ENCODE results near the gene ADAMTS15.

DNA sequence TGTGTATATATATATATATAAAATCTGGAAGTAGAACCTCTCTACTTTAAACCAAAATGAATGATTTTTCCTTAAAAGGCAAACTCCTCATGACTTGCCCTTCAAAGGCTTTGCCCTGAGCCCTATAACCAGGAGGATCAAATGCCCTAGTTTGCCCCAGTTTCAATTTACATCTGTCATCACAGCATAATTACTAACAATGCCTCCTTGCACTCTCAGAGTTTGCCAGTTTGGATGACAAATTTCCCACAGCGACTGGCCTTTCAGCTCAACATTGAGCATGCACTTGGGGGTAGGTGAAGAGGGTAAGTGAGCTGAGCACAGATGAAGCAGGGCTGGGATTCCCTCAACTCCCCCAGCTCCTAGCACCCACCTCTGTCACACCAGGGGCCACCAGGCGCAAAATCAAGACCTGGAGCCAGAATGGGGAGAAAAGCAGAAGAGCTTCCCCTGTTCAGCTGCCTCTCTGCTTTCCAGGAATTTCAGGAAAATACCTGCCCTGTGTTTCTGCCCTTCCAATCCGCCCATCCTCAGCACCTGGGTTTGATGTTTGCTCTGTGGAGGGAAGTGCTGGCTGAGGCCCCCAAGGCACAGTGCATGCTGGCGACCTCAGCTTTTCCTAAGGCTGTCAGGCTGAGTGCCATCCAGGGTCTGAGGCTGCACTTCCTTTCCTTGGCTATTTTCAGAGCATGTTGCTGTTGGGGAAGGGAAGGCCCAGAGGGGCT, 67.5 kb downstream of the ADAMTS15 start:
- TF ChIP-seq YY1 (tag by site-specific recombination; IDR thresholded peaks at IDR 0.05) (no peak), ZNF214 (tag by site-specific recombination; IDR thresholded peaks at IDR 0.05; ENCODE audit: borderline replicate concordance) (no peak), ZNF529 (tag by site-specific recombination; IDR thresholded peaks at IDR 0.05; ENCODE audit: insufficient replicate concordance) (no peak), ZNF184 (tag by site-specific recombination; IDR thresholded peaks at IDR 0.05) (no peak)
- TF ChIP-seq, protein P1, sequence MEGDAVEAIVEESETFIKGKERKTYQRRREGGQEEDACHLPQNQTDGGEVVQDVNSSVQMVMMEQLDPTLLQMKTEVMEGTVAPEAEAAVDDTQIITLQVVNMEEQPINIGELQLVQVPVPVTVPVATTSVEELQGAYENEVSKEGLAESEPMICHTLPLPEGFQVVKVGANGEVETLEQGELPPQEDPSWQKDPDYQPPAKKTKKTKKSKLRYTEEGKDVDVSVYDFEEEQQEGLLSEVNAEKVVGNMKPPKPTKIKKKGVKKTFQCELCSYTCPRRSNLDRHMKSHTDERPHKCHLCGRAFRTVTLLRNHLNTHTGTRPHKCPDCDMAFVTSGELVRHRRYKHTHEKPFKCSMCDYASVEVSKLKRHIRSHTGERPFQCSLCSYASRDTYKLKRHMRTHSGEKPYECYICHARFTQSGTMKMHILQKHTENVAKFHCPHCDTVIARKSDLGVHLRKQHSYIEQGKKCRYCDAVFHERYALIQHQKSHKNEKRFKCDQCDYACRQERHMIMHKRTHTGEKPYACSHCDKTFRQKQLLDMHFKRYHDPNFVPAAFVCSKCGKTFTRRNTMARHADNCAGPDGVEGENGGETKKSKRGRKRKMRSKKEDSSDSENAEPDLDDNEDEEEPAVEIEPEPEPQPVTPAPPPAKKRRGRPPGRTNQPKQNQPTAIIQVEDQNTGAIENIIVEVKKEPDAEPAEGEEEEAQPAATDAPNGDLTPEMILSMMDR (tag by site-specific recombination; IDR thresholded peaks at IDR 0.05), result no peak

Measured in HEK293 (cell line).